GM21381 (cell line): ENCODE results near the gene ALG2.
A peak's percentile ranks its signal among the peaks of the same experiment; 100 is the strongest.

Experiments
- ATAC-seq: cut with Tn5 transposase; IDR thresholded peaks from one replicate; pipeline ENCODE4 v1.9.1; 2021; ENCODE audit warnings: mild to moderate bottlenecking, moderate library complexity; ENCODE audit not compliant: unreplicated experiment

Gene ALG2

DNA sequence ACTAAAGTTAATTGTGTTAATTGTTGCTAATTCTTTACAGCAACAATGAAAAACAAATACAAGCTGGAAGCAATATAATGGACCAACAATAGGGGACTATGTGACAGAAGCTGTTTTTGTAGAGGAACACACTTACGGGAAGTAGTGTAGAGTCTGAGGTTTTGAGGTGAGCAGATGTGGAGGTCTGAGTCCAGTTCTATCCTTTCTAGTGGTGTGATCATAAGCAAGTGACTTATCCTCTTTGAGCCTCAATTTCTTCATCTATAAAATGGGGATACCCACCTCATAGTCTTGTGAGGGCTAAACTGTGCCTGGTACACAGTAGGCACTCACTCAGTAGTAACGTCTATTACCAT is 28.3 kb downstream of the ALG2 start:
- ATAC-seq, result no peak

GRCh38 chr9:99192786-99193465 is 28.8 kb downstream of the ALG2 start:
- ATAC-seq, result no peak

GRCh38 chr9:99190597-99191283 is 31.0 kb downstream of the ALG2 start:
- no peak for ATAC-seq

- no peak for ATAC-seq
Measured at GRCh38 chr9:99189887-99190596, 31.7 kb downstream of the ALG2 start.

DNA sequence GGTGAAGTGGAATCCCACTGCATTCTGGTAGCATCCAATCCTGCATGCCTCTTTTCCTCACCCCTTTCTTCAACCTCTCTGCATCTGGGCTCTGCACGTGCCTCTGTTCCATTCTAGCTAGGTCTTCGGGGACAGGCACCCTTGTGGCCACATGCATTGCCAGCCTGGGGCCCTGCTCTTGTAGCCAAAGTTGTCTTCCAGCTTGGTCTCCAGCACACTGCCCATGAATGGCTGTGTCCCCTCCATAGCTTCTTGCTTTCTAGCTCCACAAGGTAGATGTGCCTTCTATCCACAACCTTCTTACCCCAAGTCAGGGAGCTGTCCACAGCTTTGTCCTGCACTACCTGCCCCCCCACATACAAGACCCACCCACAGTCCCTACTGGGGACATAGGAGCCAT is 32.6 kb downstream of the ALG2 start:
- no peak for ATAC-seq

- no peak for ATAC-seq
Measured at GRCh38 chr9:99187311-99187710, 34.4 kb downstream of the ALG2 start.

GRCh38 chr9:99185934-99186333 is 35.8 kb downstream of the ALG2 start:
- ATAC-seq, result no peak

DNA sequence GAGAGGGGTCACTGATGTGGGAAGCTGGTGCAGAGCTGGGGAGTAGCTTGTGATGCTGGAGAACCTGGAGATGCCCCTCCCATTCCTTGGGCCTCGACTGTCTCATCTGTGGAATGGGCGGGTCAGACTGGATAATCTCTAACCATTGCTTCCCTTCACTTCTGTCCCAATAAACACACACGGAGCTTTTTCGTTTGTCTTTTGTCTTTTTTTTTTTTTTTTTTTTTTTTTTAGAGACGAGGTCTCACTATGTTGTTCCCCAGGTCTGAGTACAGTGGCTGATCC is 36.5 kb downstream of the ALG2 start:
- no peak for ATAC-seq

GRCh38 chr9:99184475-99185347 is 37.0 kb downstream of the ALG2 start:
- ATAC-seq, result peak; percentile 47

GRCh38 chr9:99184110-99184474 is 37.6 kb downstream of the ALG2 start:
- ATAC-seq, result no peak

- no peak for ATAC-seq
Measured at GRCh38 chr9:99183616-99184015, 38.1 kb downstream of the ALG2 start.

DNA sequence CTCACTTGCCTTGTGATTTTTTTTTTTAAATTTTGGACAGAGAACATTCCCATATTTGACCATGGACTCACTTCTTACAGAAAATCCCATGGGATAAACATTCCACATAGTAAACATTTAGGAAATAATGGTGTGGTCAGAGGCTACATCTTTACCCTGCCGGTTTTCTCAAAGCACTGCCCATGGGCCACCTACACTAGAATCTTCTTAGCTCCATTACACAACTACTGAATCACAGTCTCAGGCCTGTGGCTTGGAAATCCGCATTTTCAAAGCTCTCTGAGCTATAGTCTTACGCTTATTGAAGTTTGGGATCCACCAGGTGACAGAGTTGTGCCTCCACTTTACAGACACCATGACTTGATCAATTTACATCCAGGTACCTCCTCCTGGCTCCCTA is 39.4 kb downstream of the ALG2 start:
- ATAC-seq, result no peak

- peak; percentile 49 for ATAC-seq
Measured at GRCh38 chr9:99181621-99182020, 40.1 kb downstream of the ALG2 start.

GRCh38 chr9:99181206-99181605 is 40.5 kb downstream of the ALG2 start:
- ATAC-seq, result no peak

GRCh38 chr9:99180662-99181061 is 41.1 kb downstream of the ALG2 start:
- no peak for ATAC-seq

DNA sequence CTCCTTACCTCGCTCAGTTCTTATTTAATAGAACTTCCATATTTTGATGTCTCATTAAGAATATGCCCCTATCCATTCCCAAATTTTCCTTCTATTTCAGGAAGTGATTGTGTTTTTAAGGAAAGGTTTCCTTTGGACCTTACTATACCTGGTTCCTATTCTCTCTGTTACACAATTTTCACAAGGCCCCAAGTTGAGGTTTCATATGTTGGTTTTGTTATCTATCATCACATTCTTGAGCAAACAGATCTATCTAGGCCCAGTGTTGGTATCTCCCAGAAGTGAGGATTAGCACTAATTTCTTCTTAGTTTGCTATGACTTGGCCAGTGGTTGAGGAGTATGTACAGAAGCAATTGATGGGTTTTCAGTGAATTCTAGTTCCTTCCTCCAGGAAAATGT is 41.5 kb downstream of the ALG2 start:
- ATAC-seq, result no peak

GRCh38 chr9:99178912-99179872 is 42.5 kb downstream of the ALG2 start:
- no peak for ATAC-seq

- no peak for ATAC-seq
Measured at GRCh38 chr9:99177576-99178366, 44.0 kb downstream of the ALG2 start.

DNA sequence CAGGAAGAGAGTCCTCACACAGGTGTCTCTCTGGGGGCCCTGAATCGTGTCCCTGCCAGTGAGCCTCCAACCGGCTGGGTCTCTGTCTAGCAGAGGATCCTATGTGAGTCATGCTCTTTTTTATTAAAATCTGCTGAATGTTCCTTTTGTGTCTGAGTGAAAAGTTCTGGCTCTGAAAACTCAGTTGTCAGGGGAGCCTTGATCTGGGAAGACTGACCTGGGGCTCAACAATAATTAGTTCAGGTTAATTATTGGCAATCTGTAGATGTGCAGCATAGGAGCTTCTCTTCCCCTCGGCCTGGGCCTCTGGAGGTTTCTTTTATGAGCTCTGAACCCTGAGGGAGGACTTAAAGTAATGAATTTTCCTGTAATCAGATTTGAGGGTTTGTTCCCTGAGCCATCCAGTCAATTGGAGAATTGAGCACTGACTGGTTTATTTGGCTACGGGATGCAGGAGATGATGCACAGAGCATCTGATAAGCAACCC is 45.2 kb downstream of the ALG2 start:
- no peak for ATAC-seq
